Transverse colon (tissue), 4 donors: ENCODE measurements around the gene PTGIS. TPM values are rescaled to one million over a fixed set of nuclear protein-coding genes. Genes with fewer than 3 reads are reported as not detected.
A peak's percentile ranks its signal among the peaks of the same experiment; 100 is the strongest.

Experiments
- DNase-seq: peaks from one replicate; pipeline ENCODE4 v3.0.0-alpha.2; 2019
- H3K27ac ChIP-seq, 4 donors: fragments of 200-600 bp; sonication (generic); 2 replicates each; pipeline ENCODE4 v1.5.1; 2016 to 2018; ENCODE audit warnings: inconsistent platforms in 4 of 4
- H3K27me3 ChIP-seq: fragments of 200-600 bp; sonication (generic); 2 replicates; pipeline ENCODE4 v1.5.1; 2017; ENCODE audit warnings: inconsistent platforms
- H3K36me3 ChIP-seq, 4 donors: fragments of 200-600 bp; sonication (generic); 2 replicates each; pipeline ENCODE4 v1.5.1; 2017 to 2019; ENCODE audit warnings: inconsistent platforms in 4 of 4
- H3K4me1 ChIP-seq, 4 donors: fragments of 200-600 bp; sonication (generic); 2 replicates each; pipeline ENCODE4 v1.5.1; 2017 to 2020; ENCODE audit warnings: inconsistent platforms in 4 of 4
- H3K4me3 ChIP-seq, 4 donors: fragments of 200-600 bp; sonication (generic); 1 replicate in 1 of 4; 2 replicates in 3 of 4; pipeline versions ENCODE4 v1.5.1 to v1.6.1; 2017 to 2019; ENCODE audit warnings: inconsistent platforms in 4 of 4
- H3K9me3 ChIP-seq, 2 donors: fragments of 200-600 bp; sonication (generic); 2 replicates each; pipeline ENCODE4 v1.5.1; 2017 to 2019; ENCODE audit warnings: inconsistent platforms in 2 of 2
- EP300 ChIP-seq: sonication (generic); formaldehyde crosslinking; IDR thresholded peaks from one replicate; pipeline ENCODE4 v1.6.1; 2017; ENCODE audit warnings: antibody characterized with exemption, low read depth
- POLR2A ChIP-seq: fragments of 450-650 bp; IDR thresholded peaks from one replicate; pipeline ENCODE4 v1.6.1; 2016; ENCODE audit warnings: antibody characterized with exemption, mild to moderate bottlenecking, moderate library complexity
- POLR2AphosphoS5 ChIP-seq, 3 donors: sonication (generic); formaldehyde crosslinking; IDR thresholded peaks; one replicate each; pipeline ENCODE4 v1.6.1; 2016; ENCODE audit warnings: antibody characterized with exemption in 3 of 3
- WGBS, 2 donors: methylation state at CpG; one replicate each; pipeline ENCODE4 v1.1.5; 2018; ENCODE audit warnings: low coverage in 1 of 2; 5-methylcytosine and 5-hydroxymethylcytosine counted together
- in situ Hi-C, 4 donors: fragments of 200-750 bp; cut with MboI; loops; one replicate each; pipeline versions ENCODE4 v1.15.0 to v1.15.1; 2017; ENCODE audit warnings: low sequenced_read_pairs in 3 of 4, low pct_ligation_motif_present in 1 of 4, low pct_unique_long_range_greater_than_20kb in 1 of 4
- intact Hi-C: fragments of 100-400 bp; cut with DNase I; formaldehyde crosslinking; loops from one replicate; pipeline ENCODE4 v1.15.1; 2023; ENCODE audit warnings: low total_unique reads
- total RNA-seq, 4 donors: library from RNA; depleted of rRNA; stranded (reverse); fragments of >200 nt; gene quantifications; one replicate each; pipeline ENCODE4 v1.1.0, GENCODE V29; 2016
- TF ChIP-seq, protein P1 (sequence below), 5 experiments: fragments of 200-600 bp in 3 of 5; fragments of 450-650 bp in 2 of 5; sonication (generic) in 3 of 5; IDR thresholded peaks; 1 replicate in 2 of 5; 2 replicates in 3 of 5; pipeline ENCODE4 v1.5.1; 2016 to 2017; ENCODE audit warnings: antibody characterized with exemption in 5 of 5, inconsistent platforms in 3 of 5, mild to moderate bottlenecking in 2 of 5, moderate library complexity in 1 of 5

The PTGIS gene
- total RNA-seq, 4 donors from 2014 or later: 9.4 to 22.3 (median 15.6) TPM

GRCh38 chr20:49579874-49580812, 12.2 kb upstream of the PTGIS start:
- no peak for DNase-seq
- Histone ChIP-seq H3K36me3 (no peaks in the 10 kb centered on the region), H3K4me3 (no peak overlapping the region), H3K27ac (peak overlapping the region; percentile 42 to 86 (median 62)), H3K9me3 (no peaks in the 10 kb centered on the region), H3K27me3 (no peaks in the 10 kb centered on the region), H3K4me1 (peaks cover 9 to 32% (median 20%) of the 10 kb centered on the region in 4 donors)
- in situ Hi-C loops: no loop called here
- TF ChIP-seq POLR2A: no peak
- TF ChIP-seq EP300: no peak
- TF ChIP-seq, protein P1, sequence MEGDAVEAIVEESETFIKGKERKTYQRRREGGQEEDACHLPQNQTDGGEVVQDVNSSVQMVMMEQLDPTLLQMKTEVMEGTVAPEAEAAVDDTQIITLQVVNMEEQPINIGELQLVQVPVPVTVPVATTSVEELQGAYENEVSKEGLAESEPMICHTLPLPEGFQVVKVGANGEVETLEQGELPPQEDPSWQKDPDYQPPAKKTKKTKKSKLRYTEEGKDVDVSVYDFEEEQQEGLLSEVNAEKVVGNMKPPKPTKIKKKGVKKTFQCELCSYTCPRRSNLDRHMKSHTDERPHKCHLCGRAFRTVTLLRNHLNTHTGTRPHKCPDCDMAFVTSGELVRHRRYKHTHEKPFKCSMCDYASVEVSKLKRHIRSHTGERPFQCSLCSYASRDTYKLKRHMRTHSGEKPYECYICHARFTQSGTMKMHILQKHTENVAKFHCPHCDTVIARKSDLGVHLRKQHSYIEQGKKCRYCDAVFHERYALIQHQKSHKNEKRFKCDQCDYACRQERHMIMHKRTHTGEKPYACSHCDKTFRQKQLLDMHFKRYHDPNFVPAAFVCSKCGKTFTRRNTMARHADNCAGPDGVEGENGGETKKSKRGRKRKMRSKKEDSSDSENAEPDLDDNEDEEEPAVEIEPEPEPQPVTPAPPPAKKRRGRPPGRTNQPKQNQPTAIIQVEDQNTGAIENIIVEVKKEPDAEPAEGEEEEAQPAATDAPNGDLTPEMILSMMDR (IDR thresholded peaks at IDR 0.05): no peak
- TF ChIP-seq POLR2AphosphoS5 (IDR thresholded peaks at IDR 0.05): no peak
- intact Hi-C loops: no loop called here
- 35 to 73% methylated on average over 2 to 15 of the region's 15 CpGs for WGBS, 2 donors

DNA sequence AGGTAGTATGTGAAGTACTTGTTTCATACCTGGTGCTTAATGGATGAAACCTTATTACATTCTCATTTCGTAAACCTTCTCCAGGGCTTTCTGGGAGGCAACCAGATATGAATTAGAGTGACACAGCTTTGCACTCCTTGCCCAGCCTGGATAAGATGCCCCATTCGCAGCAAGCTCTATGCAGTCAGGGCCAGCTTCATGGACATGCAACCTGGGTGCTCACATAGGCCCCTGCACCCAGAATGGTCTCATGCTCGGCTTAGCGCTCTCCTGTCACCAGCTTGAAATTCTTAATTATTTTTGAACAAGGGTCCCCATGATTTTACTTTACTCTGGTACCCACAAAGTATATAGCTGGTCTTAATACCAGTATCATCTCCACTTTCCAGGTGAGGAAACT, 11.3 kb upstream of the PTGIS start:
- peaks cover 9 to 23% (median 13%) of the 10 kb centered on the region in 4 donors for H3K4me1 ChIP-seq
- intact Hi-C loops (no loop called here), in situ Hi-C loops (no loop called here)
- H3K4me3 ChIP-seq: no peak overlapping the region
- WGBS, 2 donors: 88 to 92% methylated on average over 1 to 4 of the region's 4 CpGs
- no peaks in the 10 kb centered on the region for H3K9me3 ChIP-seq
- no peaks in the 10 kb centered on the region for H3K27me3 ChIP-seq
- peak overlapping the region in 3 of 4 donors; percentile 42 to 86 (median 68) for H3K27ac ChIP-seq
- no peaks in the 10 kb centered on the region for H3K36me3 ChIP-seq
- TF ChIP-seq EP300 (no peak), POLR2AphosphoS5 (IDR thresholded peaks at IDR 0.05) (no peak), POLR2A (no peak)
- TF ChIP-seq, protein P1 (IDR thresholded peaks at IDR 0.05): no peak
- DNase-seq: no peak

GRCh38 chr20:49578436-49578835, 10.5 kb upstream of the PTGIS start:
- Histone ChIP-seq H3K27me3 (no peaks in the 10 kb centered on the region), H3K9me3 (no peaks in the 10 kb centered on the region), H3K27ac (peak overlapping the region in 1 of 4 donors; percentile 86), H3K4me1 (peaks cover 5 to 16% (median 8%) of the 10 kb centered on the region in 4 donors), H3K36me3 (no peaks in the 10 kb centered on the region), H3K4me3 (no peak overlapping the region)
- 94% methylated on average over 4 of the region's 4 CpGs; no CpG with 5 or more reads in 1 of the 2 donors for WGBS, 2 donors
- in situ Hi-C loops: no loop called here
- intact Hi-C loops: no loop called here
- DNase-seq: no peak
- TF ChIP-seq EP300 (no peak), POLR2A (no peak), POLR2AphosphoS5 (IDR thresholded peaks at IDR 0.05) (no peak)
- TF ChIP-seq, protein P1 (IDR thresholded peaks at IDR 0.05): no peak

DNA sequence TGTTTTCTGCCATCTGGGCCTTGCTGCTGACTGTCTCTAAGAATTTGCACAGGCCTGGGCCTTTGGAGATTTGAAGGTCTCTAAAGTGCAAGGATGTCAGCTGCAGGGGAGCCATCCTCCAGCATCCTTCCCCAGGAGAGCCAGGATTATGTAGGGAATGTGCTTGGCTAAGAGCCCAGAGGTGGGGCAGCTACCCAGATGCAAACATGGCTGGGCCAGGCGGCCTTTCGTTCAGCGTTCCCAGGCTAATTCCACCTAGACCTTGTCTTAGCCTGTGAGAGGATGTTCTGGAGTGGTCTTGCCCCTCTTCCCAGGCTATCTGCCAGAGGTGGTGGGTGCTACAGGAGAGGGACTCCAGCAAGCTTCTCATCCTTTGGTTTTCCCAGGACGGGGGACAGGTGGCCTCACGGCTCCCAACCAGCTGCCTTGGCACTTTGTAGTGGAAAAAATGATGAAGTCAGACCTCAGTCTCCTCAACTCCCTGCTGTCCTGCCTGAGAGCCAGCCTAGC, 7.7 kb upstream of the PTGIS start:
- Histone ChIP-seq H3K4me1 (peaks cover 0 to 9% (median 6%) of the 10 kb centered on the region in 4 donors), H3K27ac (peak overlapping the region in 3 of 4 donors; percentile 10 to 61 (median 33)), H3K27me3 (peaks cover 10% of the 10 kb centered on the region), H3K4me3 (no peak overlapping the region), H3K9me3 (no peaks in the 10 kb centered on the region), H3K36me3 (no peaks in the 10 kb centered on the region)
- WGBS, 2 donors: 47% methylated on average over 2 of the region's 5 CpGs; no CpG with 5 or more reads in 1 of the 2 donors
- TF ChIP-seq POLR2AphosphoS5 (IDR thresholded peaks at IDR 0.05): no peak
- TF ChIP-seq, protein P1 (IDR thresholded peaks at IDR 0.05): no peak
- no peak for TF ChIP-seq EP300
- no peak for TF ChIP-seq POLR2A
- in situ Hi-C loops: no loop called here
- intact Hi-C loops: no loop called here
- DNase-seq: no peak
